Measurements from ENCODE around the gene YAF2. TPM values are rescaled to one million over a fixed set of nuclear protein-coding genes. Genes with fewer than 3 reads are reported as not detected.

YAF2 gene
- total RNA-seq, 1 donor from 2014 or later, result 29.6 TPM

GRCh38 chr12:42199007-42199406 lies 39.0 kb downstream of the YAF2 start:
- H3K4me1 Mint-ChIP-seq (ENCODE audit: unreplicated experiment), result peaks cover 6% of the 10 kb centered on the region
- H3K27ac Mint-ChIP-seq (ENCODE audit: unreplicated experiment), result no peak overlapping the region
- no peak for TF ChIP-seq CTCF (IDR thresholded peaks at IDR 0.05)
- no peaks in the 10 kb centered on the region for H3K9me3 Mint-ChIP-seq (ENCODE audit: unreplicated experiment)
- peaks cover 19% of the 10 kb centered on the region for H3K36me3 Mint-ChIP-seq (ENCODE audit: unreplicated experiment)
- H3K4me3 Mint-ChIP-seq (ENCODE audit: unreplicated experiment), result no peak overlapping the region
- DNase-seq (ENCODE audit: extremely low spot score, unreplicated experiment), result no peak
- H3K27me3 Mint-ChIP-seq (ENCODE audit: unreplicated experiment), result no peaks in the 10 kb centered on the region

- Mint-ChIP-seq H3K4me1 (ENCODE audit: unreplicated experiment) (no peaks in the 10 kb centered on the region), H3K36me3 (ENCODE audit: unreplicated experiment) (peaks cover 16% of the 10 kb centered on the region), H3K27ac (ENCODE audit: unreplicated experiment) (no peak overlapping the region), H3K27me3 (ENCODE audit: unreplicated experiment) (no peaks in the 10 kb centered on the region), H3K9me3 (ENCODE audit: unreplicated experiment) (no peaks in the 10 kb centered on the region), H3K4me3 (ENCODE audit: unreplicated experiment) (no peak overlapping the region)
- no peak for TF ChIP-seq CTCF (IDR thresholded peaks at IDR 0.05)
- no peak for DNase-seq (ENCODE audit: extremely low spot score, unreplicated experiment)
These were observed 41.1 kb downstream of the YAF2 start for GRCh38 chr12:42196723-42197603.

GRCh38 chr12:42192686-42193085 lies 45.4 kb downstream of the YAF2 start:
- Mint-ChIP-seq H3K36me3 (ENCODE audit: unreplicated experiment) (peaks cover 18% of the 10 kb centered on the region), H3K4me3 (ENCODE audit: unreplicated experiment) (no peak overlapping the region), H3K4me1 (ENCODE audit: unreplicated experiment) (peaks cover 2% of the 10 kb centered on the region), H3K27ac (ENCODE audit: unreplicated experiment) (no peak overlapping the region), H3K9me3 (ENCODE audit: unreplicated experiment) (no peaks in the 10 kb centered on the region), H3K27me3 (ENCODE audit: unreplicated experiment) (no peaks in the 10 kb centered on the region)
- DNase-seq (ENCODE audit: extremely low spot score, unreplicated experiment), result no peak
- no peak for TF ChIP-seq CTCF (IDR thresholded peaks at IDR 0.05)

GRCh38 chr12:42192258-42192657 lies 45.8 kb downstream of the YAF2 start:
- Mint-ChIP-seq H3K27ac (ENCODE audit: unreplicated experiment) (no peak overlapping the region), H3K4me3 (ENCODE audit: unreplicated experiment) (no peak overlapping the region), H3K27me3 (ENCODE audit: unreplicated experiment) (no peaks in the 10 kb centered on the region)

More at GRCh38 chr12:42192258-42192657, 45.8 kb downstream of the YAF2 start:
- Mint-ChIP-seq H3K36me3 (ENCODE audit: unreplicated experiment) (peaks cover 18% of the 10 kb centered on the region), H3K4me1 (ENCODE audit: unreplicated experiment) (peaks cover 2% of the 10 kb centered on the region), H3K9me3 (ENCODE audit: unreplicated experiment) (no peaks in the 10 kb centered on the region)
- no peak for DNase-seq (ENCODE audit: extremely low spot score, unreplicated experiment)
- no peak for TF ChIP-seq CTCF (IDR thresholded peaks at IDR 0.05)

Data from osteocyte (in vitro differentiated cells).